ENCODE measurements around the gene NPPA.
A peak's percentile ranks its signal among the peaks of the same experiment; 100 is the strongest.
"Not testable (repeated sequence)": the region's sequence is repeated elsewhere in the genome, so short reads cannot be mapped to it uniquely, and the experiment has no call there.

Gene NPPA

DNA sequence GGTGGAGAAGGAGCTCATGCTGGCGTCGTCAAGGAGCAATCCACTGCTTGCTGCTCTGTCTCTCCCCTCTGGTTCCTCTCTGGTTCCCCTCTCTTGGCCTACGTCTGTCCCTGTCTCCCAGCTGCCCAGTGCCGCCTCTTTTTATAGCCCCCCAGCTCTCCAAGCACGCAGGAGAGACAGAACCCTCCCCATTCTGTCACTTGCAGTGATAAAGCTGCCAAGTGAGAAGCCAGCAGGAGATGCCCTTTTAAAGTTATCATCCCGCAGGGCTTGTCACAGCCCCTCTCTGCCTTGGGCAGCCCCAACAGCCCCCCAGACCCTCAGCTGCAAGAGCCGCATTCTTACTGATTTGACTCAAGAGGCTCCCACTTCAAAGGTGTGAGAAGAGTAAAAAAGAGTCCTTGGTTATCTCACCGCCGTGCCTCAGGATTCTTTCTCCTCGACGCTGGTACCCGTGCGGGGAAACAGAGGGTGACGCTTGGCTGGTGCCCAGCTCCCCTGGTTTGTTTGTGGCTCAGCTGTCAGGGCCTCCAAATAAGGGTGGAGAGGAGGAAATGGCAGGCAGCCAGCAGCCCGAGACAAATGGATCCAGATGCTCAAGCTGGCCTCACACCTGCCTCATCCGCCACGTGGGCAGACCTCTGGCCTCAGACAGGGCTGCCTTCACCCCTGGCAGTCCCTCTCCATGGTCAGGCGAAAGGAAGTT, at the start of gene NPPA:
TSS of gene NPPA (minus strand) at position 117 of the 706 bp plus-strand sequence. CDS start at position 18, 99 bp downstream.
- TF ChIP-seq JUND (IDR thresholded peaks at IDR 0.05; ENCODE audit: low read depth), result no peak
- in situ Hi-C loops (cut with HindIII; ENCODE audit: low pct_unique_long_range_greater_than_20kb, low sequenced_read_pairs), result no loop called here
- DNase-seq (ENCODE audit: low read depth in 1 of 2, low spot score in 1 of 2), result no peak

DNA sequence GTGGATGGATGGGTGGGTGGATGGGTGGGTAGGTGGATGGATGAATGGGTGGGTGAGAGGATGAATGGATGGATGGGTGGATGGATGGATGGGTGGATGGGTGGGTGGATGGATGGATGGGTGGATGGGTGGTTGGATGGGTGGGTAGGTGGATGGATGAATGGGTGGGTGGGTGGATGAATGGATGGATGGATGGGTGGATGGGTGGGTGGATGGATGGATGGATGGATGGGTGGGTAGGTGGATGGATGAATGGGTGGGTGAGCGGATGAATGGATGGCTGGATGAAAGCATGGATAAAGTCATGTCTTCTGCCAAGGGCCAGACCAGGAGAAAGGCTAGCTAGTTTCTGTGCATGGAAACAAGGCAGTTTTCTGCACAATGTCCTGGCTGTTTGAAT, 46.9 kb upstream of the NPPA start:
- DNase-seq (ENCODE audit: low read depth in 1 of 2, low spot score in 1 of 2); in situ Hi-C loops (cut with HindIII; ENCODE audit: low pct_unique_long_range_greater_than_20kb, low sequenced_read_pairs): not testable (repeated sequence)

- in situ Hi-C loops (cut with HindIII; ENCODE audit: low pct_unique_long_range_greater_than_20kb, low sequenced_read_pairs), result no loop called here
- peak; percentile 70 to 79 for DNase-seq (ENCODE audit: low read depth in 1 of 2, low spot score in 1 of 2)
- no peak for TF ChIP-seq JUND (IDR thresholded peaks at IDR 0.05; ENCODE audit: low read depth)
Observed at GRCh38 chr1:11893907-11894251, 46.3 kb upstream of the NPPA start.

DNA sequence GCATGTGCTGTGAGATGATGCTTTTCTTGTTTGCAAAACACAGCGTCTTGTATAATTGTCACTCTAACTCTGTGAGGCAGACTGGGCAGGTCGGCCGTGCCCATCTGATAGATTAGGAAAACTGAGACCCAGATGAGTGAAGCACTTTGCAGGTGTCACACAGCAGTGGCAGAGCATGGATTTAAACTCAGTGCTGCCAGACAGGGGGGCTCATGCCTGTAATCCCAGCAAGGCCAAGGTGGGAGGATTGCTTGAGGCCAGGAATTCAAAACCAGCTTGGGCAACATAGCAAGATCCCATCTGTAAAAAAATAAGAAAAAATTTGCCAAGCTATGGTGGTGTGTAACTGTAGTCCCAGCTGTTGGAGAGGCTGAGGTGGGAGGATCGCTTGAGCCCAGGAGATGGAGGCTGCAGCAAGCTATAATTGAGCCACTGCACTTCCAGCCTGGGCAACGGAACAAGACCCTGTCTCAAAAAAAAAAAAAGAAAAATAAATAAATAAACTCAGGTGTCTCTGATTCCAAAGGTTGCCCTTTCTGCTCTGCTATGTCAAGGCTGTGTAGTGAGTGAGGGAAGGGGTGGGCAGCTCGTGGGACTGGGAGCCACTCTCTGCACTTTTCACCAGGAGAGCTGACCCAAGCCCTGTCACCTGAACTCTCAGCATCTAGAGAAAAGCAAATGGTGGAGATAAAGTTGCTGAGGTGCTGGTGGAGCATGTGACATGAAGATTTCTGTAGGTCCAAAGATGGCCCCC, 44.0 kb upstream of the NPPA start:
- in situ Hi-C loops (cut with HindIII; ENCODE audit: low pct_unique_long_range_greater_than_20kb, low sequenced_read_pairs), result no loop called here
- DNase-seq (ENCODE audit: low read depth in 1 of 2, low spot score in 1 of 2), result no peak
- no peak for TF ChIP-seq JUND (IDR thresholded peaks at IDR 0.05; ENCODE audit: low read depth)

DNA sequence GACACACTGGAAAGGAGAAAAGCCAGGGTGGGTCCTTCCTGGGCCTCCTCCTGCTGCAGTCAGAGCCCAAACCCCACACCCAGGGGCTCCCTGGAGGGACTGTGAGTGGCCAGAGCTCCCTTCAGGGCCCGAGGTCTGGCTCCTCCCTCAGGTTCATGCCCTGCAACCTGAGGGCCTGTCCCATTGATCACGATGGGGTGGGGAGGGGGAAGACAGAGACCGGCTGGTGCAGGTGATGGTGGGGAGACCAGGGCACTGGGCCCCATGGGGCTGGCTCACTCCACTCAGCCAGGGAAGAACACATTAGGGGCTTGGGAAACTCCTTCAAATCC, 41.3 kb upstream of the NPPA start:
- no peak for TF ChIP-seq JUND (IDR thresholded peaks at IDR 0.05; ENCODE audit: low read depth)
- no peak for DNase-seq (ENCODE audit: low read depth in 1 of 2, low spot score in 1 of 2)
- in situ Hi-C loops (cut with HindIII; ENCODE audit: low pct_unique_long_range_greater_than_20kb, low sequenced_read_pairs), result no loop called here

DNA sequence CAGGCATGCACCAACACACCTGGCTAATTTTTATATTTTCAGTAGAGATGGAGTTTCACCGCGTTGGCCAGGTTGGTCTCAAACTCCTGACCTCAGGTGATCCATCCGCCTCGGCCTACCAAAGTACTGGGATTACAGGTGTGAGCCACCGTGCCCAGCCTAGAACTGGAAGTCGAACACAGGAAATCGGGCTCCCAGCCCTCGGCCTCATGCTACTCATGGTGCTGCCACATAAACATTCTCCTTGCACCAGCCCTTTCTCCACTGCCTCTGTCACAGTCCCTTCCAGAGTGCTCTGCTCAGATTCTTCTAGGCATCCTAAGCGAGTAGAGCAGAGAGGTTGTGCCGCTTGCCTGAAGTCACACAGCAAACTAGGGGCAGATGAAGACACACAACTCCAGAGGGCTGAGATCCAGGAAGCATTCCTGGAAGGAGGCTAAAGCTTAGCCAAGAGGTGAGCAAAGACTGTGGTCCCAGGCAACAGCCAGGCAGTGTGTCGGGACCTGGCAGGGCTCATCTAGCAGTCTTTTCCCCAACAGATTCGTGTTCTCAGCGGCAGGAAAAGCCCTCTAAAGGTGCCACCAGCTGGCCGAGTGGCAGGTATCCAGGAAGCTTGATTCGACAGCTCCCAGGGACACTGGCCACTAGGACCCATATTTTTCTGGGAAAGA, 40.8 kb upstream of the NPPA start:
- in situ Hi-C loops (cut with HindIII; ENCODE audit: low pct_unique_long_range_greater_than_20kb, low sequenced_read_pairs), result no loop called here
- no peak for DNase-seq (ENCODE audit: low read depth in 1 of 2, low spot score in 1 of 2)
- no peak for TF ChIP-seq JUND (IDR thresholded peaks at IDR 0.05; ENCODE audit: low read depth)

DNA sequence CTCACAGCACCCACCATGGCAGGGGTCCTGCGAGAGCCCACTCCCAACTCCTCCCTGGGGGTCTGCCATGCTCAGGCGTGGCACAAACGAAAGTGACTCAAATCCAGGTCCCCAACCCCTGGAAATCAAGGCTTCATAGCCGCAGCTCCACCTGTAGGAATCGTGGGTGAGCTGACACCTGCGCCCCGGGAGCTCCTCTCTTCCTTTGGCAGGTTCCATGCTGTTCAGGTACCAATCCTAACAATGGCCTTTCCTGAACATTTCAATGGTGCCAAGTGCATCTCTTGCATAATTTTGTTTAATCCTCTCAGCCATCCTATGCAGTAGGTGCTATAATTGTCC, 40.1 kb upstream of the NPPA start:
- in situ Hi-C loops (cut with HindIII; ENCODE audit: low pct_unique_long_range_greater_than_20kb, low sequenced_read_pairs), result no loop called here
- no peak for DNase-seq (ENCODE audit: low read depth in 1 of 2, low spot score in 1 of 2)
- no peak for TF ChIP-seq JUND (IDR thresholded peaks at IDR 0.05; ENCODE audit: low read depth)

- in situ Hi-C loops (cut with HindIII; ENCODE audit: low pct_unique_long_range_greater_than_20kb, low sequenced_read_pairs), result no loop called here
- TF ChIP-seq JUND (IDR thresholded peaks at IDR 0.05; ENCODE audit: low read depth), result no peak
- no peak for DNase-seq (ENCODE audit: low read depth in 1 of 2, low spot score in 1 of 2)
Observed at GRCh38 chr1:11886986-11887665, 39.5 kb upstream of the NPPA start.

DNA sequence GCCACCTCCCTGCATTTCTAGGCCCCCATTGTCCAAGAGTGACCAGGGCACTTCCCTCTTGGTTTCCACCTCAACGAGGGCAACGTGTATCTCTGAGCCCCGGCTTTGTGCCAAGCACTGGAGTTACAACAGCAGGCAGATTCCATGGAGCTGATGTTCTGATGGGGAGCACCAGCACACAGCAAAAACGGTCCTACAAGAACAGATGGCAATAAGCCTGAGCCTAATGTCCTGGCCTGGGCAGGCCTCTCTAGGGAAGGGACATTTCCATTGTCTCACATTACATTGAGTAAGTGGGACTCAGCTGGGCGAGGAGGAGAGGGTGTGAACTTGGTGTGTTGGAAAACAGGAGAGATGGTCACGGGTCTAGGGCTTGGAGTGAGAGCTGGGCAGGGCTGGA, 38.3 kb upstream of the NPPA start:
- no peak for DNase-seq (ENCODE audit: low read depth in 1 of 2, low spot score in 1 of 2)
- TF ChIP-seq JUND (IDR thresholded peaks at IDR 0.05; ENCODE audit: low read depth), result no peak
- in situ Hi-C loops (cut with HindIII; ENCODE audit: low pct_unique_long_range_greater_than_20kb, low sequenced_read_pairs), result no loop called here

DNA sequence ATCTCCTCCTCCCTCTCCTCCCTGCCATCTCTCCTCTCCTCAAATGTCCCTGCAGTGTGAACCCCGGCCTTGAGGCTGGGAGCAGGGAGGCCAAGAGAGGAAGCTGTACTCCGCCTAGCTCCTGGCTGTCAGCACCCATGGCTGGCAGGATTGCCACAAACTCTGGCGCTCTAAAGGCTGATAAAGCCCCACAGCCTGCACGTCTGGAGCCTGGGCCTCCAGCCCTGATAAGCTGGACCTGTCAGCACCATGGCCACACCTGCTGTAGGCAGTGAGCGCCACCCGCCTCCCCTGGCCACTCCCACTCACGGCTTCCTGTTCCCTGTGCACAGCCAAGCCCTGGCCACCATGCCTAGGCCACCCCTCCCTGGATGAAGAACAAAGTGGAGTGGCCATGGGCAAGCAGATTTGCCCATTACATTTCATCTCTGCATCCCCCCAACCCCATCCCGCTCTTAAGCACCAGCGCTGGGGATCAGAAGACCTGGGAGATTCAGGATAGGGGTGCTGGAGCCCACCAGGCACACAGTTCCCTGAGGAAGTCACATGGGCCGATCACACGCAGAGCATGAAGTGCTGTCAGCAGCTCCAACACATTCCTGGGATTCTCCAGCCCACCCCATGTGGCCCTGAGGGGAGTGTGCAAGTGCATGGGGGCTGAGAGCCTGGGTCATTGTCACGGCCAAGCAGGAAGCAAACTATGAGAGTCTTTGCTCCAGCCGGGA, 35.4 kb upstream of the NPPA start:
- in situ Hi-C loops (cut with HindIII; ENCODE audit: low pct_unique_long_range_greater_than_20kb, low sequenced_read_pairs), result no loop called here
- no peak for TF ChIP-seq JUND (IDR thresholded peaks at IDR 0.05; ENCODE audit: low read depth)
- no peak for DNase-seq (ENCODE audit: low read depth in 1 of 2, low spot score in 1 of 2)

DNA sequence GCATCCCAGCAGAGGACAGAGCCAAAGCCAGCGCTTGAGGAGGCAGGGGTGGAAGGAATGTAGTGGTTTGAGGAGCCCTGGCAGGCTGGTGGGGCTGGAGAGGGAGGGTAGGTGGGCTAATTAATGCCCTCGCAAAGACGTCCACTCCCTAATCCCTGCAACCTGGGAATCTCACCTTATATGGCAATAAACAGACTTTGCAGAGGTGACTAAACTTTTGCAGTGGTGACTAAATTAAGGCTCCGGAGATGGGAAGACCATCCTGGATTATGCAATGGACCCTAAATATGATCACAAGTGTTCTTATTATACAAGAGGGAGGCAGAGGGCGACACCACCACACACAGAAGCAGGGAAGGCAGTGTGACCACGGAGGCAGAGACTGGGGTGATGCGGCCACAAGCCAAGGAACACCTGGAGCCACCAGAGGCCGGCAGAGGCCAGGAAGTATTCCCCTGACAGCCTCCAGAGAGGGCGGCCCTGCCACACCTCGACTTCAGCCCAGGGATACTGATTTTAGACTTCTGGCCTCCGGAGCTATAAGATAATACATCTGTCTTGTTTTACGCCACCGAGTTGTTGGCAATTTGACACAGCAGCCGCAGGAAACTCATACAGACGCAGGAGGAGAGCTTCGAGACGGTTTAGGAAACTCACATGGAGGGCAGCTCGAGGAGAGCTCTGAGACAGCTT, 34.3 kb upstream of the NPPA start:
- in situ Hi-C loops (cut with HindIII; ENCODE audit: low pct_unique_long_range_greater_than_20kb, low sequenced_read_pairs), result no loop called here
- no peak for TF ChIP-seq JUND (IDR thresholded peaks at IDR 0.05; ENCODE audit: low read depth)
- DNase-seq (ENCODE audit: low read depth in 1 of 2, low spot score in 1 of 2), result no peak

Data from T47D (cell line).